Left lung (tissue), 10 donors: ENCODE results near the gene MARCO. TPM values are rescaled to one million over a fixed set of nuclear protein-coding genes. Genes with fewer than 3 reads are reported as not detected.
"Not testable (repeated sequence)": the region's sequence is repeated elsewhere in the genome, so short reads cannot be mapped to it uniquely, and the experiment has no call there.

Source experiments
- ATAC-seq: fragments of 200-7000 bp; cut with Tn5 transposase; one replicate; pipeline ENCODE4 v1.9.1; 2020; ENCODE audit warnings: moderate library complexity
- DNase-seq, 4 donors: peaks; one replicate each; pipeline ENCODE4 v3.0.0-alpha.2; 2013 to 2020
- H3K27ac ChIP-seq, 2 donors: fragments of 200-600 bp; sonication (generic) in 1 of 2; one replicate each; pipeline versions ENCODE4 v1.5.0 to v1.8.0; 2020 to 2021
- H3K27me3 ChIP-seq, 2 donors: fragments of 200-600 bp; sonication (generic) in 1 of 2; one replicate each; pipeline versions ENCODE4 v1.5.0 to v1.8.0; 2020 to 2021
- H3K36me3 ChIP-seq, 2 donors: fragments of 200-600 bp; sonication (generic) in 1 of 2; one replicate each; pipeline versions ENCODE4 v1.5.0 to v1.8.0; 2020 to 2021
- H3K4me1 ChIP-seq, 2 donors: fragments of 200-600 bp; one replicate each; pipeline ENCODE4 v1.8.0; 2021
- H3K4me3 ChIP-seq, 2 donors: fragments of 200-600 bp; sonication (generic) in 1 of 2; one replicate each; pipeline versions ENCODE4 v1.5.0 to v1.8.0; 2020 to 2021; ENCODE audit warnings: mild to moderate bottlenecking in 1 of 2
- H3K9me3 ChIP-seq, 2 donors: fragments of 200-600 bp; sonication (generic) in 1 of 2; one replicate each; pipeline versions ENCODE4 v1.5.0 to v1.8.0; 2020 to 2021
- intact Hi-C, 2 donors: fragments of 100-400 bp; cut with DNase I; formaldehyde crosslinking; loops; one replicate each; pipeline versions ENCODE4 v1.11.2 to v1.14.2; 2022
- polyA plus RNA-seq, 6 donors: library from polyadenylated mRNA; unstranded; fragments of 120-200 nt; gene quantifications; one replicate each; pipeline ENCODE4 v1.2.1, GENCODE V29; 2013; ENCODE audit not compliant: insufficient read length in 6 of 6
- total RNA-seq, 2 donors: library from RNA; stranded (reverse); fragmentation: NEBNext Ultra II Directional; extraction: Animal tissue kit (Norgen Biotek cat#: 25700); gene quantifications; one replicate each; pipeline ENCODE4 v1.2.1, GENCODE V29; 2021
- TF ChIP-seq, protein P1 (sequence below), 2 donors: fragments of 200-600 bp; sonication (generic) in 1 of 2; IDR thresholded peaks; one replicate each; pipeline versions ENCODE4 v1.5.0 to v1.8.0; 2021; ENCODE audit warnings: antibody characterized with exemption in 2 of 2
- donor health status: DM: no; HTN: yes; CAD: no.
- donor health status: DM: no; HTN: no; CAD: no.

MARCO gene
- total and polyA plus RNA-seq, 8 donors = 0.10 to 425 (median 0.35) TPM; not detected in 1

DNA sequence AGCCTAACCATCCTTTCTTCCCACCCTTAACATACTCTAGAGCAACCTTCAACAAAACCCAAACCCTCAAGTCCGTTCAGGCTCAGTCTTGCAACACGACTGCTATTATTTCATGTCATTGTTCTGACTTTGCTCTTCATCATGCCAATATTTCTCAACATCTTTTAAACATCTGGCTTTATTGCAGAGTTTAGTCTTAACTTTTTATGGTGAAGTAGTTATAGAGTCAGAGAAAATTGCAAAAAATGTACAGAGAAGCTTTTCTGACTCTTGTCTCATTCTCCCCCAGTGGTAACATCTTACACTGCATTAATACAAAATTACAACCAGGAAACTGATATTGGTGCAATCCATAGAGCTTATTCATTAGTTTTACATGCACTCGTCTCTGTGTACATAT, 3.9 kb downstream of the MARCO start:
- ATAC-seq (no peak), DNase-seq (no peak)
- H3K27ac ChIP-seq = peak overlapping the region in 1 of 2 donors; percentile 58
- TF ChIP-seq, protein P1, sequence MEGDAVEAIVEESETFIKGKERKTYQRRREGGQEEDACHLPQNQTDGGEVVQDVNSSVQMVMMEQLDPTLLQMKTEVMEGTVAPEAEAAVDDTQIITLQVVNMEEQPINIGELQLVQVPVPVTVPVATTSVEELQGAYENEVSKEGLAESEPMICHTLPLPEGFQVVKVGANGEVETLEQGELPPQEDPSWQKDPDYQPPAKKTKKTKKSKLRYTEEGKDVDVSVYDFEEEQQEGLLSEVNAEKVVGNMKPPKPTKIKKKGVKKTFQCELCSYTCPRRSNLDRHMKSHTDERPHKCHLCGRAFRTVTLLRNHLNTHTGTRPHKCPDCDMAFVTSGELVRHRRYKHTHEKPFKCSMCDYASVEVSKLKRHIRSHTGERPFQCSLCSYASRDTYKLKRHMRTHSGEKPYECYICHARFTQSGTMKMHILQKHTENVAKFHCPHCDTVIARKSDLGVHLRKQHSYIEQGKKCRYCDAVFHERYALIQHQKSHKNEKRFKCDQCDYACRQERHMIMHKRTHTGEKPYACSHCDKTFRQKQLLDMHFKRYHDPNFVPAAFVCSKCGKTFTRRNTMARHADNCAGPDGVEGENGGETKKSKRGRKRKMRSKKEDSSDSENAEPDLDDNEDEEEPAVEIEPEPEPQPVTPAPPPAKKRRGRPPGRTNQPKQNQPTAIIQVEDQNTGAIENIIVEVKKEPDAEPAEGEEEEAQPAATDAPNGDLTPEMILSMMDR (IDR thresholded peaks at IDR 0.05) = no peak
- peaks cover 0 to 24% of the 10 kb centered on the region in 2 donors for H3K4me1 ChIP-seq
- no peaks in the 10 kb centered on the region for H3K9me3 ChIP-seq
- H3K4me3 ChIP-seq = peak overlapping the region in 1 of 2 donors; percentile 2
- H3K36me3 ChIP-seq = no peaks in the 10 kb centered on the region
- no peaks in the 10 kb centered on the region for H3K27me3 ChIP-seq
- intact Hi-C loops = no loop called here

DNA sequence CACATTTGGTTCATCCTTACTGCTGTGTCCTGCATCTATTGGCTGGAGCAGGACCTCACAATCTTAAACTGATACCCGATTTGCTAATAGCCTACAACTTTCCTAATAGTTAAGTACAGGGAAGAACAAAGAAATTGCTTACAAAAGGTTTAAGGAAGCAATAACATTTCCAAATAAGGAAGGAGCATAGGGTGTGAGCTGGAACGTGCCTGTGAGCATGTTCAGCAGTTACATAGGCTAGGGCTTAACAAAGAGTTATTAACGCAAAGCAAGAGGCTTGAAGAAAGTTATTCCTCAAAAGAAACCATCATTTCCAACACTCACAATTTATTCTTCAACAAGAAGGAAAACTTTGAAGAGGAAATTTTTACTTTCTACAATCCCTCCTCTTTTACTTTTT, 6.3 kb downstream of the MARCO start:
- H3K4me1 ChIP-seq = peaks cover 0 to 17% of the 10 kb centered on the region in 2 donors
- peak overlapping the region in 1 of 2 donors; percentile 41 for H3K27ac ChIP-seq
- H3K36me3 ChIP-seq, ATAC-seq, H3K9me3 ChIP-seq, intact Hi-C loops, DNase-seq: not testable (repeated sequence)
- peak overlapping the region in 1 of 2 donors; percentile 28 for H3K4me3 ChIP-seq
- peaks cover 0 to 12% of the 10 kb centered on the region in 2 donors for H3K27me3 ChIP-seq

DNA sequence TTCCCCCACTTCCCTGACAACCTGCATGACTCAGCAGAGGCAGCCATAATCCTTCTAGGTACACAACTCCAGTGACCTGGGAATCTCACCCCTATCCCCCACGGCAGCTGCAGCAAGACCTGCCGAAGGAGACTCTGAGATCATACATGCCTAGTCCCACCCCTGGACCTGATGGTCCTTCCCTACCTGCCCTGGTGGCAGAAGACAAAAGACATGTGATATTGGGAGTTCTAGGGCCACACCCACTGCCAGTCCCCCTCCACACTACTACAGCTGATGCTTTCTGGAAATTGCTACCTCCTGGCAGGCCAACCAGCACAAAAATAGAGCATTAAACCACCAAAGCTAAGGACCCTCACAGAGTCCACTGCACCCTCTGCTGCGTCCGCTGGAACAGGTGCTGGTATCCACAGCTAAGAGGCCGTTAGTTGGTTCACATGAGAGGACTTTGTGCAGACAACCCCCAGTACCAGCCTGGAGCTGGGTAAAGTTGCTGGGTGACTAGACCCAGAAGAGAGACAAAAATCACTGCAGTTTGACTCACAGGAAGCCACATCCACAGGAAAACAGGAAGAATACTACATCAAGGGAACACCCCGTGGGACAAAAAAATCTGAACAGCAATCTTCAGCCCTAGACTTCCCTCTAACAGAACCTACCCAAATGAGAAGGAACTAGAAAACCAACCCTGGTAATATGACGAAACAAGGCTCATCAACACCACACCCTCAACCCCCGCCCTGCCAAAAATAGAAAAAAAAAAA, 12.5 kb downstream of the MARCO start:
- Histone ChIP-seq H3K4me1 (peaks cover 0 to 16% of the 10 kb centered on the region in 2 donors), H3K27ac (peak overlapping the region; percentile 2 to 78), H3K36me3 (no peaks in the 10 kb centered on the region), H3K27me3 (peaks cover 0 to 12% of the 10 kb centered on the region in 2 donors), H3K9me3 (peaks cover 0 to 20% of the 10 kb centered on the region in 2 donors), H3K4me3 (no peak overlapping the region)
- ATAC-seq = peak; percentile 57
- intact Hi-C loops = no loop called here
- no peak for DNase-seq
- TF ChIP-seq, protein P1 (IDR thresholded peaks at IDR 0.05) = no peak

DNA sequence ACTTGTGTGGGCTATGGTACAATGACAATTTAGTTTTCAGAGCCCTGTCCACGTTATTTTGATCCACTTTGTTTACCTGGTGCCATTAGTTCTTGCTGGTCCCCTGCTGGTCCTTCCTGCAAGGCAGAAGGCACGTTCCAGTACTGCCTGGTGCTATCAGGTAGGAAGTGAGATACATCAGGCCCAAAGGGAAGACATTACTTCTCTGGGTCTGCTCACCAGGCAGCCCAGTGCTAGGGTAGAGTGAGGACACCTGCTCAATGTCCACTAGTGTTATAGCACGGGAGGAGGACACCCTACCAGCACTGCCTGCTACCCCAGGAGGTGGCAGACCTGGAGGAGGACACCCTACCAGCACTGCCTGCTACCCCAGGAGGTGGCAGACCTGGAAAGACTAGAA, 23.7 kb downstream of the MARCO start:
- H3K4me3 ChIP-seq = no peak overlapping the region
- no peaks in the 10 kb centered on the region for H3K9me3 ChIP-seq
- TF ChIP-seq, protein P1 (IDR thresholded peaks at IDR 0.05) = no peak
- intact Hi-C loops = no loop called here
- peaks cover 0 to 35% of the 10 kb centered on the region in 2 donors for H3K4me1 ChIP-seq
- ATAC-seq (no peak), DNase-seq (peak in 1 of 4 donors; percentile 20)
- no peaks in the 10 kb centered on the region for H3K36me3 ChIP-seq
- no peaks in the 10 kb centered on the region for H3K27me3 ChIP-seq
- no peak overlapping the region for H3K27ac ChIP-seq

DNA sequence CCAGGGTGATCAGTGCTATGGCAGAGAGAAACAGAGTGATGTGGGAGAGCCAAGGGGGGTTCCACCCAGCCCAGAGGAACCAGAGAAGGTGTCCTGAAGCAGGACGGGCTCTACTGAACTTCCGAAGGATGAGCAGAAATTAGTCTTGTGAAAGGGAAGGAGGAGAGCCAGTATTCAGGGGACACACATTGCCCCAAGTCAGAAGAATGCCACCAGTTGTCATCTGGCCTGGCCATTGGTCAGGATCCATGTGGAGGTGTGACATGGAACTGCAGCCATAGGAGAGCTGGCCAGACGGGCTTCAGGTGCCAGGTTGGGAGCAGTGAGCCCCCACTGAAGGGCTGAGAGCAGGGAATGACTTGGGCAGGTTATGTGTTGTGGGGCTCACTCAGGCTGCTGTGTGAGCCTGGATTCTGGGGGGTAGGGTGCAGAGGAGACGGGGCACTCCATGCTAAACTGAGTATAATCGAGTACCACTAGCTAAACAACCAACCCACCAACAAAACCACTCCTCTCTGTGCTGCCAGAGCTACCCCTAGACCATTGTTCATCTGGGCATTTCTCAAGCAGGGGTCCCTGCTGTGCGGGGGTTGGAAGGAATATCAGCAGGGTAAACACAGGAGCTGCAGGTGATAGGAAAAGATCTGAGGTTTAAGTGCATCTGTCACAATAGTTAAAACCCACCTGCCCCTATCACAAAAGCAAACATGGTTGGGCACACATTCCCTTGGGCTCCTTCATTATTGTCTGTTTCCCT, 25.3 kb downstream of the MARCO start:
- peak overlapping the region in 1 of 2 donors; percentile 42 for H3K27ac ChIP-seq

More for the DNA sequence above, 25.3 kb downstream of the MARCO start:
- no peaks in the 10 kb centered on the region for H3K9me3 ChIP-seq
- DNase-seq (peak in 1 of 4 donors; percentile 15), ATAC-seq (no peak)
- peaks cover 0 to 42% of the 10 kb centered on the region in 2 donors for H3K4me1 ChIP-seq
- no peaks in the 10 kb centered on the region for H3K36me3 ChIP-seq
- intact Hi-C loops = no loop called here
- H3K27me3 ChIP-seq = peaks cover 0 to 7% of the 10 kb centered on the region in 2 donors
- no peak overlapping the region for H3K4me3 ChIP-seq
- TF ChIP-seq, protein P1 (IDR thresholded peaks at IDR 0.05) = no peak
